GM12873 (cell line): ENCODE measurements around the gene EPB41.

Source experiments
- TF ChIP-seq, protein P1 (sequence below): IDR thresholded peaks from 2 replicates; pipeline ENCODE4 v1.5.1; 2012; ENCODE audit warnings: low read depth, mild to moderate bottlenecking, moderate library complexity, low read length, control low read depth; ENCODE audit not compliant: insufficient read depth; ENCODE audit errors: missing control alignments

The EPB41 gene

GRCh38 chr1:28902738-28903137 is 11.6 kb upstream of the EPB41 start:
- TF ChIP-seq, protein P1, sequence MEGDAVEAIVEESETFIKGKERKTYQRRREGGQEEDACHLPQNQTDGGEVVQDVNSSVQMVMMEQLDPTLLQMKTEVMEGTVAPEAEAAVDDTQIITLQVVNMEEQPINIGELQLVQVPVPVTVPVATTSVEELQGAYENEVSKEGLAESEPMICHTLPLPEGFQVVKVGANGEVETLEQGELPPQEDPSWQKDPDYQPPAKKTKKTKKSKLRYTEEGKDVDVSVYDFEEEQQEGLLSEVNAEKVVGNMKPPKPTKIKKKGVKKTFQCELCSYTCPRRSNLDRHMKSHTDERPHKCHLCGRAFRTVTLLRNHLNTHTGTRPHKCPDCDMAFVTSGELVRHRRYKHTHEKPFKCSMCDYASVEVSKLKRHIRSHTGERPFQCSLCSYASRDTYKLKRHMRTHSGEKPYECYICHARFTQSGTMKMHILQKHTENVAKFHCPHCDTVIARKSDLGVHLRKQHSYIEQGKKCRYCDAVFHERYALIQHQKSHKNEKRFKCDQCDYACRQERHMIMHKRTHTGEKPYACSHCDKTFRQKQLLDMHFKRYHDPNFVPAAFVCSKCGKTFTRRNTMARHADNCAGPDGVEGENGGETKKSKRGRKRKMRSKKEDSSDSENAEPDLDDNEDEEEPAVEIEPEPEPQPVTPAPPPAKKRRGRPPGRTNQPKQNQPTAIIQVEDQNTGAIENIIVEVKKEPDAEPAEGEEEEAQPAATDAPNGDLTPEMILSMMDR = no peak

DNA sequence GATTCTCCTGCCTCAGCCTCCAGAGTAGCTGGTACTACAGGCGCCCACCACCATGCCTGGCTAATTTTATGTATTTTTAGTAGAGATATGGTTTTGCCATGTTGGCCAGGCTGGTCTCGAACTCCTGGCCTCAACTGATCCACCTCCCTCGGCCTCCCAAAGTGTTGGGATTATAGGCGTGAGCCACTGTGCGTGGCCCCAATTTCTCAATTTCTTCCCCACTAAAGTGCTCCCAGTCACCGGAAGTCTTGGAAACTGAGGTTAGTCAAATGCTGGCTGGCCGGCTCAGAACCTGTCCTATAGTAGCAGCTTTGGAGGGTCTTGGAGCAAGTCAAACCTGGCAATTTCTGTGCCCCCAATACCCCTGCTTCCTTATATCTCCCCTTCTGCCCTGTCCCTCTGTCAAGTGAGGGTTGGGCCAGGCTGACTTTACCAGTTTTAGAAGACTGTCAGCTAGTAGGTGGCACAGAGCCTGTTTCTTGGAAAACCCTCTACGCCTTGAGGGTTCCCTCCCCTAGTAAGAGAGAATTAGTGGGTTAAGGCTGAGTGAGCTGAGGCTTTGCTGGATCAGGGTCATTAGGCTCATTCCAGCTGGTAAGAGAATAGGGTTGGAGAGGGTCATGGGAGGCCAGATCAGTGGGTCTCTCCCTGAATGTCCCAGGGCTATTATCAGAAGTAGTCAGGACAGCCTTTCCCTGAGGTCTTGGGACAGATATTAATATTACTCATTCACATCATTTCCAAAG is 8.3 kb upstream of the EPB41 start:
- TF ChIP-seq, protein P1 = no peak

DNA sequence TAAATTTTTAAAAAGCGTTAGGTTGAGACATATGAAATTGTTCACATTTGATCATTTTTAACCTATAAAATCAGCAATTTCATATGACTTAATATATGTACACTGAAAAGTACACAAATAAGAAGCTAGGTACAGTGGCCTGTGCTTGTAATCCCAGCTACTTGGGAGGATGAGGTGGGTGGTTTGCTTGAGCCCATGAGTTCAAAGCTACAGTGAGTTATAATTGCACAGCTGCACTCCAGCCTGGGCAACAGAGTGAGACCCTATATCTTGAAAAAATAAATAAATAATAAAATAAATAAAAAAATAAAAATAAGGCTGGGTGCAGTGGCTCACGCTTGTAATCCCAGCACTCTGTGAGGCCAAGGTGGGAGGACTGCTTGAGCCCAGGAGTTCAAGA is 5.2 kb upstream of the EPB41 start:
- TF ChIP-seq, protein P1 = no peak

DNA sequence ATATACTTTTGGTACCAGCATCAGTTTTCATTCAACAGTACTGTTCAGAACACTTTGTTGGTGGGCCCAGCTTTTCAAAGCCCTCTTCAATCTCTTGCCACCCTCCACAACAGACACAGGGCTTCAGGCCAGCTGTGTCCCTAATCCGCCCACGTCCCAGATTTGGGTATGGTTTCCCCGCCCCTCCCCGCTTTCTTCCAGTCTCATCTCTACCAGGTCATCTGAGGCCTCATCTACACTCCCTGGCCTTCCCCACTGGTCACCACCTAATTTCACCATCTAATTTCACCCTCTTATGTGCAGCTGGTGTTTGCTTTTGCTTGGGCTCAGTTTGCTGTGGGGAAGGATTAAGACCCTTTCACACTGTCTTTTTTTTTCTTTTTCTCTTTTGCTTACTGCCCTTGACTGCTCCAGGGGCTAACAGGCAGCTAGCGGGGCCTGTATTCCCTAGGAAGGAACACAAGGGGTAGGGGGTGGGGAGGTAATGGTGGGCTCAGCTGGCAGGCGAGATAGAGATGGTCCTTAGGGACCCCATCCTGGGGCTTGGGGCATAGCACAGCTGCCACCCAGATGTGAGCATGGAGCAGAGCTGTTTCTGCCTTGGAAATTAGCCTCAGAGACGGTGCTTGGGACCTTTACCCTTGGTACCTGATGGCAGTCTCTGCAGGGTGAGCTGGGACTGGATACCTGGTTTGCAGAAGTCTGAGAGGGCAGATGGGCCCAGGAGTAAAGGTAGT is 3.8 kb upstream of the EPB41 start:
- TF ChIP-seq, protein P1 = no peak

GRCh38 chr1:28913786-28914227 is 562 bp upstream of the EPB41 start:
- TF ChIP-seq, protein P1 = no peak

- TF ChIP-seq, protein P1 = no peak
Measured at GRCh38 chr1:28915031-28915895, 894 bp downstream of the EPB41 start.

GRCh38 chr1:28917757-28918118 is 3.4 kb downstream of the EPB41 start:
- TF ChIP-seq, protein P1 = no peak
